ENCODE data around the gene HMX1. TPM values are rescaled to one million over a fixed set of nuclear protein-coding genes. Genes with fewer than 3 reads are reported as not detected.

HMX1 gene
- total and polyA plus RNA-seq, 2 donors from 2014 or later: not detected

- no peak for TF ChIP-seq CTCF (IDR thresholded peaks at IDR 0.05; ENCODE audit: borderline replicate concordance, extremely low read depth, insufficient read depth)
- H3K27me3 ChIP-seq (ENCODE audit: control insufficient read depth, insufficient read depth, low read length): peaks cover 65% of the 10 kb centered on the region
- no peak for FAIRE-seq
Measured at GRCh38 chr4:8859550-8860095, 12.0 kb downstream of the HMX1 start.

GRCh38 chr4:8858701-8859210, 12.9 kb downstream of the HMX1 start:
- H3K9me3 ChIP-seq (ENCODE audit: control insufficient read depth in 2 of 3, insufficient read depth in 1 of 3, low read length in 3 of 3): no peaks in the 10 kb centered on the region
- FAIRE-seq (no peak), DNase-seq (no peak)
- H3K9ac ChIP-seq (ENCODE audit: low read length in 3 of 3): no peak overlapping the region
- no peak for TF ChIP-seq CTCF (IDR thresholded peaks at IDR 0.05; ENCODE audit: borderline replicate concordance, extremely low read depth, insufficient read depth)
- H3K4me3 ChIP-seq (ENCODE audit: low read length in 3 of 3): no peak overlapping the region
- intact Hi-C loops (cut with DNase I): no loop called here
- peaks cover 62% of the 10 kb centered on the region for H3K27me3 ChIP-seq (ENCODE audit: control insufficient read depth, insufficient read depth, low read length)
- no peaks in the 10 kb centered on the region for H3K4me1 ChIP-seq (ENCODE audit: control insufficient read depth in 2 of 3, insufficient read depth in 2 of 3, low read depth in 1 of 3, low read length in 3 of 3)
- no peaks in the 10 kb centered on the region for H3K36me3 ChIP-seq (ENCODE audit: control insufficient read depth in 2 of 3, insufficient read depth in 3 of 3, low read length in 3 of 3)
- H3K27ac ChIP-seq (ENCODE audit: low read depth in 2 of 2, low read length in 2 of 2): no peak overlapping the region

More at GRCh38 chr4:8859550-8860095, 12.0 kb downstream of the HMX1 start:
- intact Hi-C loops (cut with DNase I): no loop called here
- Histone ChIP-seq H3K9ac (ENCODE audit: low read length in 3 of 3) (no peak overlapping the region), H3K9me3 (ENCODE audit: control insufficient read depth in 2 of 3, insufficient read depth in 1 of 3, low read length in 3 of 3) (no peaks in the 10 kb centered on the region), H3K4me3 (ENCODE audit: low read length in 3 of 3) (no peak overlapping the region), H3K36me3 (ENCODE audit: control insufficient read depth in 2 of 3, insufficient read depth in 3 of 3, low read length in 3 of 3) (no peaks in the 10 kb centered on the region), H3K4me1 (ENCODE audit: control insufficient read depth in 2 of 3, insufficient read depth in 2 of 3, low read depth in 1 of 3, low read length in 3 of 3) (no peaks in the 10 kb centered on the region), H3K27ac (ENCODE audit: low read depth in 2 of 2, low read length in 2 of 2) (no peak overlapping the region)
- no peak for DNase-seq

GRCh38 chr4:8857766-8858700, 13.6 kb downstream of the HMX1 start:
- Histone ChIP-seq H3K9ac (ENCODE audit: low read length in 3 of 3) (no peak overlapping the region), H3K36me3 (ENCODE audit: control insufficient read depth in 2 of 3, insufficient read depth in 3 of 3, low read length in 3 of 3) (no peaks in the 10 kb centered on the region), H3K27me3 (ENCODE audit: control insufficient read depth, insufficient read depth, low read length) (peaks cover 57% of the 10 kb centered on the region), H3K27ac (ENCODE audit: low read depth in 2 of 2, low read length in 2 of 2) (no peak overlapping the region), H3K9me3 (ENCODE audit: control insufficient read depth in 2 of 3, insufficient read depth in 1 of 3, low read length in 3 of 3) (no peaks in the 10 kb centered on the region), H3K4me3 (ENCODE audit: low read length in 3 of 3) (no peak overlapping the region), H3K4me1 (ENCODE audit: control insufficient read depth in 2 of 3, insufficient read depth in 2 of 3, low read depth in 1 of 3, low read length in 3 of 3) (no peaks in the 10 kb centered on the region)
- intact Hi-C loops (cut with DNase I): no loop called here
- FAIRE-seq (no peak), DNase-seq (no peak)
- TF ChIP-seq CTCF (IDR thresholded peaks at IDR 0.05; ENCODE audit: borderline replicate concordance, extremely low read depth, insufficient read depth): no peak

Measured in kidney (tissue), 14 donors.